ENCODE measurements around the gene FAM110D.

The FAM110D gene

DNA sequence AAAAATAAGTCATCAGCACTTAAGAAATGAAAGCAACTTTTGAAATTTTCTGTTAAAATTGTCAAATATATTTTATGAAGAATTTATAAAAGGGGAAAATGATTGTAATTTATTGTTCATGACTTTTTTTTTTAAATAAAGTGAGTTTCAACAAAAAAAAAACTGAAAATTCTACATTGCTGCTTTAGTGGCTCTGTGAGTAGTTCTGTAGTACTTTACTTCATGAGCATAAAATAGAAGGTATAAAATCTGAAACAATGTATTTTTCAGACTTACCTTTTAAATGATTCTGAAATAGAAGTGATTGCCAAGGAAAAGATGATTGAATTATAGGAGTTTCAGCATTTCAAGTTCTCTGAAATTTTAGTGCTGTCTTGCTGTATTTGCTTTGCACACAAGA is 33.5 kb upstream of the FAM110D start:
- no peak for DNase-seq (ENCODE audit: low read depth)
- H3K4me3 ChIP-seq (ENCODE audit: control insufficient read depth, low read depth, low read length), result no peak overlapping the region
- TF ChIP-seq, protein P1, sequence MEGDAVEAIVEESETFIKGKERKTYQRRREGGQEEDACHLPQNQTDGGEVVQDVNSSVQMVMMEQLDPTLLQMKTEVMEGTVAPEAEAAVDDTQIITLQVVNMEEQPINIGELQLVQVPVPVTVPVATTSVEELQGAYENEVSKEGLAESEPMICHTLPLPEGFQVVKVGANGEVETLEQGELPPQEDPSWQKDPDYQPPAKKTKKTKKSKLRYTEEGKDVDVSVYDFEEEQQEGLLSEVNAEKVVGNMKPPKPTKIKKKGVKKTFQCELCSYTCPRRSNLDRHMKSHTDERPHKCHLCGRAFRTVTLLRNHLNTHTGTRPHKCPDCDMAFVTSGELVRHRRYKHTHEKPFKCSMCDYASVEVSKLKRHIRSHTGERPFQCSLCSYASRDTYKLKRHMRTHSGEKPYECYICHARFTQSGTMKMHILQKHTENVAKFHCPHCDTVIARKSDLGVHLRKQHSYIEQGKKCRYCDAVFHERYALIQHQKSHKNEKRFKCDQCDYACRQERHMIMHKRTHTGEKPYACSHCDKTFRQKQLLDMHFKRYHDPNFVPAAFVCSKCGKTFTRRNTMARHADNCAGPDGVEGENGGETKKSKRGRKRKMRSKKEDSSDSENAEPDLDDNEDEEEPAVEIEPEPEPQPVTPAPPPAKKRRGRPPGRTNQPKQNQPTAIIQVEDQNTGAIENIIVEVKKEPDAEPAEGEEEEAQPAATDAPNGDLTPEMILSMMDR (conservative IDR thresholded peaks at IDR 0.05; ENCODE audit: control insufficient read depth, insufficient read depth, low read depth, low read length), result no peak

DNA sequence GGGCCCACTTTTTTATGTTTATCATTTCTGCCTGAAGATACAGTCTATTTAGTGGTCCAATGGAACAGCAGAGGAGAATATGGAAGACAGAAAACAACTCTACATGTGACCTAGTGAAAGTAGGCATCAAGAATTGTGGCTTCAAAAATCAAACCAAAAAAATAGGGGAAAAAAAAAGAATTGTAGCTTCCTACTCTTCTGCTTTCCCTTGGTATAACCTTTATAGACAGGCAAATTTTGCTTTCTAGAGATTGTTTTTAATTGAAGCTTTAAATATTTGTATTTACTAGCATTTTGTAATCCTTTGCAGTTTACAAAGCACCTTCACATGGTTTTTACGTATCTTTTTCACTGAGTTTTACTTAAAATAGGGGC is 32.9 kb upstream of the FAM110D start:
- no peak for DNase-seq (ENCODE audit: low read depth)
- no peak overlapping the region for H3K4me3 ChIP-seq (ENCODE audit: control insufficient read depth, low read depth, low read length)
- TF ChIP-seq, protein P1 (conservative IDR thresholded peaks at IDR 0.05; ENCODE audit: control insufficient read depth, insufficient read depth, low read depth, low read length), result no peak

DNA sequence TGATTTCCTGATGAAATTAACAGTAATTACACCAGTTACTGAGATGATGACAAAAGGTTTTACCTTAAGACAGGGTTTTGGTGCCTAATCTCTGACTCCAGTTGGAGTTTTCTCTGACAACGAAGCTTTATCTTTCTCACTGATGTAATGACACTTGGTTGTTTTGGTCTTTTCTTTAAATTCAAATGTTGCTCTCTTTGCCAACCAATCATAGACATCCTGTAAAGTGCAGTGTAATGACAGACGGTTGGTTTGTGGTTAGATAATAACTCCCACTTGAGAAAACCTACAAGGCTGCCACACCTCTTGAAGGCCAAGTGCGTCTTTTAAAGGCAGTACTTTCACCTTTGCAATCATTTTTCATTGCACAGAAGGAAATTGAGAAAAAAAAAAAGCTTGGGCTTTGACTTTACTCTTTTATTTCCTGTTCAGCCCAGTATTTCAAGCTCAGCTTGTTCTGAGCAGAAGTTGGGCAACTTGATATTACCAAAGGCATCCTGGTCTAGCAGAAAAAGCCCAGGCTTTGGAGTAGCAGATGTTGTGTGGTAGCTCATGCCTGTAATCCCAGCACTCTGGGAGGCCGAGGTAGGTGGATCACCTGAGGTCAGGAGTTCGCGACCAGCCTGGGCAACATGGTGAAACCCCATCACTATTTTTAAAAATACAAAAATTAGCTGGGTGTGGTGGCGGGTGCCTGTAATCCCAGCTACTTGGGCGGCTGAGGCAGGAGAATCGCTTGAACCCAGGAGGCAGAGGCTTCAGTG is 32.4 kb upstream of the FAM110D start:
- peak; percentile 38 for DNase-seq (ENCODE audit: low read depth)
- H3K4me3 ChIP-seq (ENCODE audit: control insufficient read depth, low read depth, low read length), result no peak overlapping the region
- TF ChIP-seq, protein P1 (conservative IDR thresholded peaks at IDR 0.05; ENCODE audit: control insufficient read depth, insufficient read depth, low read depth, low read length), result no peak

DNA sequence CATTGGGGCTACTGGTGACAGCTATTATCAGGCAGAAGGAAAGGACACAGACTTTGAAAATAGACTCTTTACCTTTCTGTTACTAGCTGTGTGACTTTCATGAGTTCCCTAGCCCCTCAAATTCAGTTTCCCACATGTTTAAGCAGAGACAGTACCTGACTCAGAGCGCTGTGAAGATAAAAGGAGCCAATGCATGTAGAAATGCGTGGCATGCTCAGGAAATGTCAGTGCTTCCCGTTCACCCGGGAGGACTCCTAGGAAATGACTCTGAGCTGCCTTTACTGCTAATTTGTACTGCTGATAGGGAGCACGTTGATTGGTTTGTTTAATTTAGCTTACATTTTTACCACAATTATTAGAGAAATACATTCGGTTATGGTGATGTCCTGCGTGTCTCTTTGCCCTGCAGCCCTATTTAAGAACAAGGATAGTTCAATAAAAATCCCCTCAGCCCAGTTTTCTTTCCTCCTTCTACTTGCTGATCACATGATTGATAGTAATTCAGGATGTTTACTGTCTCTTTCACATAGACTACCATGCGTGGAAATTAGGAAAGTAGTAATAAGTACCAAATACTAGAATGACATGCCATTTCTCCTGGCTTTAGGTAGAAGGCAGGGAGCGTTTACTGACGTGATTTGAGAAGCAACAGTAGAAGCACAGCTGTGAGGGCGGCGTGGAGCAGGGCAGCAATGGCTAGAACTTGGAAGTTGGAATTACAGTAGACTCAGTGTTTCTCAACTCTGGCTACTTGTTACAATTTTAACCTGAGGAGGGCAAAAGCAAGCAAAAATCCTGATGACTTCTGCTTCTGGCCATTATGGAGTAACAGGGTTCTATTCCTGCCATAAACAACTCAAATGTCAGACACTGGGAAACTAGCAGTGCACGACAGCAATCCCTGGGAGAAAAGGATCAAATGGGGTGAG is 31.4 kb upstream of the FAM110D start:
- TF ChIP-seq, protein P1 (conservative IDR thresholded peaks at IDR 0.05; ENCODE audit: control insufficient read depth, insufficient read depth, low read depth, low read length), result no peak
- no peak for DNase-seq (ENCODE audit: low read depth)
- H3K4me3 ChIP-seq (ENCODE audit: control insufficient read depth, low read depth, low read length), result no peak overlapping the region

DNA sequence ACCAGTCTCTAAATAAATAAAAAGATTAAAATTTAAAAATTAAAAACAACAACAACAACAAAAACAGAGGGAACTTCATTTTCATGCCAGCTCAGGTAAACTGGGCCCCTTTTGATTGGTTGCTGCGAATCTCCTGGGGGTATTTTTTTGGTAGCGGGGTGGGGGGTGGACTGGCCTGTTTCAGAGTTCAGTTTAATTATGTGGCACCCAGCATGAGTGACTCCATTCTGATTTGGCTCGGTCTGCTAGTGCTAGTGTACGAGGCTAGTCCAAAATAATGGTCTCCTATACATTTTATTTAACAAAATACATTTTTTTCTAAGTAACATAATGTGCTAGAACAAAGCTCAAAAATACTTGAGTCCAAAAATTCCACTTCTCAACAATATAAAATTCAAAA is 29.1 kb upstream of the FAM110D start:
- DNase-seq (ENCODE audit: low read depth), result no peak
- no peak overlapping the region for H3K4me3 ChIP-seq (ENCODE audit: control insufficient read depth, low read depth, low read length)
- TF ChIP-seq, protein P1 (conservative IDR thresholded peaks at IDR 0.05; ENCODE audit: control insufficient read depth, insufficient read depth, low read depth, low read length), result no peak

DNA sequence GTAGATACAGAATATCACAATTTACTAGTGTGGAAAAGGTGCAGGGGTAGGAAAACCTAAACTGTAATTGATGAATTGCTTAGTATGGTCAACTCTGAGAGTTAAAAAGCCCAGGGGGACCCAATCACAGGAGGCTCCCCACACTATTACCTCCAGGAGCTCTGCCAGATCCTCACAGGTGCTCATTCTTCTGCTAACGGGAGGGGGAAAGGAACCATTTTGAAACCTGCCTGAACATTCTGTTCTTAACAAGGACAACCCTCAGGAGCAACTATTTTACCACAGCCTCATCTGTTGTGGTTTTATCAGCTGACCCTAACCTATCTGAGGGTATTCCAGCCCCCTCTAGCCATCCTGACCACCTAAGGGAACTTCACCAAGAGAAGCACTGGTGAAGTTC is 28.2 kb upstream of the FAM110D start:
- no peak for DNase-seq (ENCODE audit: low read depth)
- TF ChIP-seq, protein P1 (conservative IDR thresholded peaks at IDR 0.05; ENCODE audit: control insufficient read depth, insufficient read depth, low read depth, low read length), result no peak
- H3K4me3 ChIP-seq (ENCODE audit: control insufficient read depth, low read depth, low read length), result no peak overlapping the region

Measured in fibroblast of mammary gland (primary cell).